OCI-LY1 (cell line): ENCODE data around the gene ANXA3.

Experiments used
- H2AFZ ChIP-seq: fragments of 200-600 bp; sonication (generic), shearing (Covaris generic); 2 replicates; pipeline ENCODE4 v1.6.0; 2014; ENCODE audit warnings: antibody characterized with exemption, mild to moderate bottlenecking, low read length
- H3F3A ChIP-seq: fragments of 200-600 bp; sonication (generic), shearing (Covaris generic); 2 replicates; pipeline ENCODE4 v1.6.0; 2014; ENCODE audit warnings: mild to moderate bottlenecking, antibody characterized with exemption, low read length, moderate library complexity; ENCODE audit not compliant: insufficient read depth
- H3K27ac ChIP-seq: fragments of 200-600 bp; sonication (generic); 2 replicates; pipeline ENCODE4 v1.5.1; 2014; ENCODE audit warnings: low read length, mixed run types, mild to moderate bottlenecking, low read depth; ENCODE audit not compliant: poor library complexity, severe bottlenecking
- H3K27me3 ChIP-seq: fragments of 200-600 bp; sonication (generic); 2 replicates; pipeline ENCODE4 v1.6.0; 2014; ENCODE audit warnings: antibody characterized with exemption, mild to moderate bottlenecking, low read length, moderate library complexity; ENCODE audit not compliant: insufficient read depth
- H3K36me3 ChIP-seq: fragments of 200-600 bp; sonication (generic); 2 replicates; pipeline ENCODE4 v1.6.1; 2014; ENCODE audit warnings: mild to moderate bottlenecking, antibody characterized with exemption, low read length, moderate library complexity, mixed read lengths; ENCODE audit not compliant: insufficient read depth
- H3K4me1 ChIP-seq: fragments of 200-600 bp; sonication (generic); 2 replicates; pipeline ENCODE4 v1.5.1; 2014; ENCODE audit warnings: mild to moderate bottlenecking, low read length, moderate library complexity; ENCODE audit not compliant: insufficient read depth, severe bottlenecking
- H3K4me2 ChIP-seq: fragments of 200-600 bp; sonication (generic), shearing (Covaris generic); 2 replicates; pipeline ENCODE4 v1.6.1; 2014; ENCODE audit warnings: low read length
- H3K4me3 ChIP-seq: fragments of 200-600 bp; sonication (generic); 2 replicates; pipeline ENCODE4 v1.5.1; 2014; ENCODE audit warnings: low read length, low read depth, mild to moderate bottlenecking, mixed read lengths; ENCODE audit not compliant: poor library complexity, severe bottlenecking
- H3K79me2 ChIP-seq: fragments of 200-600 bp; shearing (Covaris generic); 2 replicates; pipeline ENCODE4 v1.6.1; 2016; ENCODE audit warnings: mixed run types, low read length, mixed read lengths; ENCODE audit not compliant: insufficient read depth
- H3K9ac ChIP-seq: fragments of 200-600 bp; sonication (generic), shearing (Covaris generic); 2 replicates; pipeline ENCODE4 v1.6.1; 2014; ENCODE audit warnings: mild to moderate bottlenecking, low read length, mixed read lengths
- H3K9me2 ChIP-seq: fragments of 200-600 bp; sonication (generic), shearing (Covaris generic); 2 replicates; pipeline ENCODE4 v1.6.1; 2014; ENCODE audit warnings: low read depth, mild to moderate bottlenecking, low read length, mixed read lengths
- H3K9me3 ChIP-seq: fragments of 200-600 bp; shearing (Covaris generic); 2 replicates; pipeline ENCODE4 v1.6.1; 2014; ENCODE audit warnings: low read length, mixed read lengths
- H4K20me1 ChIP-seq: fragments of 200-600 bp; sonication (generic), shearing (Covaris generic); 2 replicates; pipeline ENCODE4 v1.6.0; 2016; ENCODE audit warnings: mild to moderate bottlenecking, low read length; ENCODE audit not compliant: insufficient read depth
- CTCF ChIP-seq: fragments of 200-600 bp; sonication (generic), shearing (Covaris generic); IDR thresholded peaks from 2 replicates; pipeline ENCODE4 v1.5.1; 2017; ENCODE audit warnings: mild to moderate bottlenecking, antibody characterized with exemption, low read length, moderate library complexity, mixed read lengths
- EZH2 ChIP-seq: fragments of 200-600 bp; sonication (generic), shearing (Covaris generic); IDR thresholded peaks from 2 replicates; pipeline ENCODE4 v1.8.0; 2017; ENCODE audit warnings: borderline replicate concordance, mixed run types, mild to moderate bottlenecking, antibody characterized with exemption, low read length, moderate library complexity, mixed read lengths

The ANXA3 gene

DNA sequence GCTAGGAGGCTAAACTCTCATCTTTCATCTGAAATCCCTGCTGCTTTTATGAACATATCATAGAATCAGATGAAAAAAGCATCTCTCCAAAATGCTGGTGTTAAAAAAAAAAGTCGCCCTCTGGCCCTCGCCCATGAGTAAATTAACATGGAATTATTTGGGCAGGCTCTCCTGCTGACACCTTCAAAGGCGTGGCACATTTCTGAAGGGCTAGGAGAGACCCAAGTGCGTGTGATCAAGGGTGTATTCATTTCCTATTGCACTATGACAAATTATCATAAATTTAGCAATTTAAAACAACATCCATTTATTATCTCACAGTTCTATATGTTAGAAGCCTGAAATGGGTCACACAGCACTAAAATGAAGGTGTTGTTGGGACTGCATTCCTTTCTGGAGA is 5.1 kb downstream of the ANXA3 start:
- Histone ChIP-seq H3F3A (no peaks in the 10 kb centered on the region), H4K20me1 (no peaks in the 10 kb centered on the region), H3K9me3 (no peaks in the 10 kb centered on the region), H3K27ac (no peak overlapping the region), H3K4me2 (no peak overlapping the region), H3K27me3 (no peaks in the 10 kb centered on the region), H3K36me3 (no peaks in the 10 kb centered on the region), H3K4me3 (no peak overlapping the region), H3K4me1 (no peaks in the 10 kb centered on the region), H2AFZ (no peak overlapping the region), H3K9me2 (no peaks in the 10 kb centered on the region), H3K79me2 (no peaks in the 10 kb centered on the region), H3K9ac (no peak overlapping the region)
- TF ChIP-seq CTCF = no peak
- no peak for TF ChIP-seq EZH2

DNA sequence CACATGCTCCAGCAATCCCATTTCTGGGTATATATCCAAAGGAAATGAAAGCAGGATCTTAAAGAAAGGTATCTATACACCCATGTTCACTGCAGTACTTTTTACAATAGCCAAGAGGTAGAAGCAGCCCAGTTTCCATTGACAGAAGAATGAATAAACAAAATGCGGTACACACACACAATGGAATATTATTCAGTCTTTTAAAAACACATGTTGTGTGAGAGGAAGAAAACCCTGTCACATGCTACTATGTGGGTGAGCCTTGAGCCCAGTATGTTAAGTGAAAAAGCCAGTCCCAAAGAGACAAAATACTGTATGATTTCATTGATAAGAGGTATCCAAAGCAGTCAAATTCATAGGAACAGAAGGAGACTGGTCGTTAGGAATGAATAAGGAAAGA is 6.3 kb downstream of the ANXA3 start:
- no peak overlapping the region for H3K27ac ChIP-seq
- no peak overlapping the region for H3K4me2 ChIP-seq
- no peaks in the 10 kb centered on the region for H3K36me3 ChIP-seq
- no peak overlapping the region for H2AFZ ChIP-seq
- no peaks in the 10 kb centered on the region for H3F3A ChIP-seq
- no peaks in the 10 kb centered on the region for H3K79me2 ChIP-seq
- H3K27me3 ChIP-seq = no peaks in the 10 kb centered on the region
- H3K4me1 ChIP-seq = no peaks in the 10 kb centered on the region
- H3K9me3 ChIP-seq = no peaks in the 10 kb centered on the region
- TF ChIP-seq EZH2 (no peak), CTCF (no peak)
- no peak overlapping the region for H3K4me3 ChIP-seq
- no peak overlapping the region for H3K9ac ChIP-seq
- H3K9me2 ChIP-seq = no peaks in the 10 kb centered on the region
- no peaks in the 10 kb centered on the region for H4K20me1 ChIP-seq

DNA sequence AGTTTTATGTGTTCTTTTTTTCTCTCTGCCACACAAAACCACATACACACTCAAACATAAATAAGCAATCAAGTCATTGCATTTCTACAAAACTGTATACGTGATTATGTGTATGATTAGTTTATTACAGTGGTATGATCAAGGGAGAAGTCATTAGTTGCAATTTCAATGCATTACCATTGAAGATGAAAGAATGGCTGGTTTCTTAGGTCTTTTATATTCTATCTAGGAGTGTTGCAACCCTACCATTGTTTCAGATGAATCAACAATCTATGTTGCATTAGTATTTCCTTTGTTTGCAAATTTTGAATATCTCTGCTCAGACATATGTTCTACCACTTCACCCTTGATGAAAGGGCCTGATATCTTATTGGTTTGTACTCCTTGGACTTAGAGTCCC is 6.8 kb downstream of the ANXA3 start:
- Histone ChIP-seq H3K9me2 (no peaks in the 10 kb centered on the region), H3K9ac (no peak overlapping the region), H2AFZ (no peak overlapping the region), H3K4me3 (no peak overlapping the region), H4K20me1 (no peaks in the 10 kb centered on the region), H3F3A (no peaks in the 10 kb centered on the region), H3K9me3 (no peaks in the 10 kb centered on the region), H3K27ac (no peak overlapping the region), H3K4me1 (no peaks in the 10 kb centered on the region), H3K36me3 (no peaks in the 10 kb centered on the region), H3K79me2 (no peaks in the 10 kb centered on the region), H3K4me2 (no peak overlapping the region), H3K27me3 (no peaks in the 10 kb centered on the region)
- TF ChIP-seq CTCF (no peak), EZH2 (no peak)
